Measurements from ENCODE around the gene GRID1. TPM values are rescaled to one million over a fixed set of nuclear protein-coding genes. Genes with fewer than 3 reads are reported as not detected.

GRID1 gene
- total and polyA plus RNA-seq, 10 of the 15 experiments (the other 5 are each of a cell fraction or from before 2014, with no cell fraction given): 0.04 to 0.62 (median 0.08) TPM; not detected in 5

DNA sequence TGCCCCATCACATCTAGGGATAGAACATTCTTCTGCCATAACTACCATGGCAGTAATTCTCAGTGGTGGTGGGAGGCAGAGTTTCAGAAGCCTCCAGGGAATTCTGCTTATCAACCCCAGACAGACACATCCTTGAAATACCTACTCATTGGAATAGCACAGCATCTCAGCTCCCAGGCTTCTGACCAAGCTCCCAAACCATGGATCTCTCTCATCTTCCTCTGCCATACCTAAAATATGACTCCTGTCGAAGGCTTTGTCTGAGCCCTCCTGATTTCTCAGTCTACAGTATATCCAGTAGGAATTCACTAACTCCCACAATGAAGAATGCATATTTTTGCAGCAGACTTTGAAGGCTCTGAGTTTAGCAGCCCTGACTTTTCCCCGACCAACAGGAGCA, 687.5 kb downstream of the GRID1 start (continued):
- TF ChIP-seq SUPT20H (IDR thresholded peaks at IDR 0.05; ENCODE audit: borderline replicate concordance, control insufficient read depth, low read depth, low read length) (no peak), ZBED1 (IDR thresholded peaks at IDR 0.05; ENCODE audit: borderline replicate concordance) (no peak), POLR2A (IDR thresholded peaks at IDR 0.05; ENCODE audit: low read depth, low read length) (no peak), EGR1 (IDR thresholded peaks at IDR 0.05; ENCODE audit: borderline replicate concordance in 1 of 2, low read depth in 2 of 2, low read length in 2 of 2) (no peak), MYC (IDR thresholded peaks at IDR 0.05; ENCODE audit: insufficient read depth, insufficient read length, insufficient replicate concordance, low read length, severe bottlenecking) (no peak)
- TF ChIP-seq, protein P1, sequence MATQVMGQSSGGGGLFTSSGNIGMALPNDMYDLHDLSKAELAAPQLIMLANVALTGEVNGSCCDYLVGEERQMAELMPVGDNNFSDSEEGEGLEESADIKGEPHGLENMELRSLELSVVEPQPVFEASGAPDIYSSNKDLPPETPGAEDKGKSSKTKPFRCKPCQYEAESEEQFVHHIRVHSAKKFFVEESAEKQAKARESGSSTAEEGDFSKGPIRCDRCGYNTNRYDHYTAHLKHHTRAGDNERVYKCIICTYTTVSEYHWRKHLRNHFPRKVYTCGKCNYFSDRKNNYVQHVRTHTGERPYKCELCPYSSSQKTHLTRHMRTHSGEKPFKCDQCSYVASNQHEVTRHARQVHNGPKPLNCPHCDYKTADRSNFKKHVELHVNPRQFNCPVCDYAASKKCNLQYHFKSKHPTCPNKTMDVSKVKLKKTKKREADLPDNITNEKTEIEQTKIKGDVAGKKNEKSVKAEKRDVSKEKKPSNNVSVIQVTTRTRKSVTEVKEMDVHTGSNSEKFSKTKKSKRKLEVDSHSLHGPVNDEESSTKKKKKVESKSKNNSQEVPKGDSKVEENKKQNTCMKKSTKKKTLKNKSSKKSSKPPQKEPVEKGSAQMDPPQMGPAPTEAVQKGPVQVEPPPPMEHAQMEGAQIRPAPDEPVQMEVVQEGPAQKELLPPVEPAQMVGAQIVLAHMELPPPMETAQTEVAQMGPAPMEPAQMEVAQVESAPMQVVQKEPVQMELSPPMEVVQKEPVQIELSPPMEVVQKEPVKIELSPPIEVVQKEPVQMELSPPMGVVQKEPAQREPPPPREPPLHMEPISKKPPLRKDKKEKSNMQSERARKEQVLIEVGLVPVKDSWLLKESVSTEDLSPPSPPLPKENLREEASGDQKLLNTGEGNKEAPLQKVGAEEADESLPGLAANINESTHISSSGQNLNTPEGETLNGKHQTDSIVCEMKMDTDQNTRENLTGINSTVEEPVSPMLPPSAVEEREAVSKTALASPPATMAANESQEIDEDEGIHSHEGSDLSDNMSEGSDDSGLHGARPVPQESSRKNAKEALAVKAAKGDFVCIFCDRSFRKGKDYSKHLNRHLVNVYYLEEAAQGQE (IDR thresholded peaks at IDR 0.05; ENCODE audit: low read depth, low read length): no peak

DNA sequence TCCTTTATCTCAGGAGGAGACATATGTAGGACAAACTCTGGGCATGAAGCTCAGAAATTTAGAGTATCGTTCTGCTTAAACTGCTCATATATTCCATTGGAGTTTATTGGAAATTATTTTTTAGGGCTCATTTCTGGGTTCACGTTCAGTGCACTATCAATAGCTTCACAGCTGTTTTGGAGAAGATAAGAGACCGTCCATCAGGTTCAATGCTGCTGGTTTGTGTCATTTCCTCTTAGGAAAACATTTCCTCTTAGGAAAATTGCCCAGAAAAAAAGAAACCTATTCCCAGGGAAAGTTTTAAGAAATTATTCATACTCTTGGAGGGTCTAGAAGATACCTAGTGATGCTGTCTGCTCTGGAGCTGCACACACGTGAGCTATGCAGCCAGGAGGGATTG, 691.7 kb downstream of the GRID1 start:
- RAD21 ChIA-PET (ENCODE audit: unreplicated experiment): no interaction called here
- DNase-seq (ENCODE audit: low read depth, low spot score) (no peak), ATAC-seq (no peak), FAIRE-seq (no peak)
- Histone ChIP-seq H3K27ac (ENCODE audit: control insufficient read depth, insufficient read depth) (no peak overlapping the region), H2AFZ (ENCODE audit: control insufficient read depth, low read depth, low read length) (no peak overlapping the region), H3K4me1 (ENCODE audit: control insufficient read depth, insufficient read depth, low read length) (no peaks in the 10 kb centered on the region), H3K36me3 (ENCODE audit: control insufficient read depth in 2 of 2, insufficient read depth in 2 of 2, low read length in 1 of 2) (no peaks in the 10 kb centered on the region), H3K4me3 (no peak overlapping the region), H3K4me2 (ENCODE audit: control insufficient read depth, insufficient read depth) (no peak overlapping the region), H4K20me1 (ENCODE audit: control insufficient read depth, insufficient read depth) (no peaks in the 10 kb centered on the region), H3K9me3 (replicated peaks; ENCODE audit: control insufficient read depth, insufficient read depth, low read length) (no peaks in the 10 kb centered on the region), H3K9ac (ENCODE audit: control insufficient read depth, insufficient read depth, low read length) (no peak overlapping the region), H3K27me3 (replicated peaks in 1 of 2; ENCODE audit: control insufficient read depth in 2 of 2, insufficient read depth in 2 of 2, low read length in 1 of 2) (no peaks in the 10 kb centered on the region), H3K79me2 (ENCODE audit: control insufficient read depth, insufficient read depth, low read length) (no peaks in the 10 kb centered on the region)
- CTCF ChIA-PET: interaction anchor here (1.6 kb wide), 1 partner anchor 11 kb away, joined by 3 read pairs; no protein-coding TSS in a partner anchor
- WGBS (ENCODE audit: insufficient coverage, insufficient replicate concordance, low lambda C conversion rate, missing lambda C conversion rate): 17% methylated on average over 4 of the region's 4 CpGs
- SMC1A ChIA-PET (ENCODE audit: uncharacterized antibody, unreplicated experiment): interaction anchor here (0.7 to 1.6 kb wide), 3 partner anchors 8 to 20 kb away, joined by 3 read pairs; no protein-coding TSS in a partner anchor
- BruUV-seq (replicated peaks): no TSS peak
- POLR2A ChIA-PET: no interaction called here
- in situ Hi-C loops (cut with MboI) (no loop called here), intact Hi-C loops (cut with micrococcal nuclease; ENCODE audit: unreplicated experiment) (no loop called here)
- TF ChIP-seq POLR2A (IDR thresholded peaks at IDR 0.05; ENCODE audit: low read depth, low read length): no peak
